Fibroblast of lung (primary cell): ENCODE results near the gene RUSC2.

Experiments used
- CTCF ChIP-seq, 2 donors: IDR thresholded peaks in 1 of 2; conservative IDR thresholded peaks in 1 of 2; 1 replicate in 1 of 2; 2 replicates in 1 of 2; pipeline ENCODE4 v1.5.1; 2011 to 2012; ENCODE audit warnings: low read length in 2 of 2, control low read depth in 1 of 2, inconsistent platforms in 1 of 2, low read depth in 1 of 2, mild to moderate bottlenecking in 1 of 2
- EZH2 ChIP-seq: IDR thresholded peaks from 2 replicates; pipeline ENCODE4 v1.5.1; 2012; ENCODE audit warnings: low read length, control low read depth, mild to moderate bottlenecking; ENCODE audit errors: missing control alignments

GRCh38 chr9:35511453-35511852, 21.5 kb downstream of the RUSC2 start:
- no peak for TF ChIP-seq EZH2
- no peak for TF ChIP-seq CTCF (conservative IDR thresholded peaks at IDR 0.05 in 1 of 2, IDR thresholded peaks at IDR 0.05 in 1 of 2; ENCODE audit: low read depth in 1 of 2, low read length in 2 of 2)
